HepG2 (cell line): ENCODE measurements around the gene RAB34. TPM values are rescaled to one million over a fixed set of nuclear protein-coding genes. Genes with fewer than 3 reads are reported as not detected.
A peak's percentile ranks its signal among the peaks of the same experiment; 100 is the strongest.

ENCODE experiments used
- ATAC-seq: fragments of 200-7000 bp; cut with Tn5 transposase; 3 replicates; pipeline ENCODE4 v1.9.1; 2020; ENCODE audit warnings: mild to moderate bottlenecking, moderate library complexity
- BruUV-seq: library from RNA; stranded (reverse); fragments of 400-500 nt; replicated peaks from 2 replicates; lab custom pipeline; 2021; lab: Mats Ljungman, UMichigan
- CTCF ChIA-PET: fragments of 300-600 bp; formaldehyde crosslinking; extraction: SDS; loops from one replicate; lab custom pipeline; 2021; ENCODE audit warnings: low total read pairs, inconsistent platforms, low intra/inter-chr PET ratio; lab: Yijun Ruan, JAX
- POLR2A ChIA-PET: fragments of 350-600 bp; sonication (Branson Sonifier 250); formaldehyde crosslinking; loops from one replicate; lab custom pipeline; 2020; ENCODE audit warnings: antibody characterized with exemption, inconsistent platforms; lab: Yijun Ruan, JAX
- DNase-seq: peaks from one replicate; pipeline ENCODE4 v3.0.0-alpha.2; 2015; ENCODE audit warnings: low spot score
- FAIRE-seq: peaks from 3 replicates; lab custom pipeline; 2011; peaks lifted over from hg19 to GRCh38; lab: Jason Lieb, UNC
- H2AFZ ChIP-seq: one replicate; pipeline ENCODE4 v1.6.1; 2011; ENCODE audit warnings: low read length, inconsistent platforms
- H3K27ac ChIP-seq: fragments of 300-600 bp; 3 replicates; pipeline ENCODE4 v1.8.0; 2011; ENCODE audit warnings: mixed run types, mild to moderate bottlenecking, mixed read lengths, low read length, inconsistent platforms; ENCODE audit not compliant: insufficient read depth; ENCODE audit errors: extremely low read length
- H3K27me3 ChIP-seq, 2 experiments: fragments of 200-600 bp in 1 of 2; 2 replicates in 1 of 2; 3 replicates in 1 of 2; pipeline versions ENCODE4 v1.6.0 to v1.8.0; 2011; ENCODE audit warnings: low read length in 2 of 2, mild to moderate bottlenecking in 2 of 2, moderate library complexity in 2 of 2, inconsistent platforms in 1 of 2; ENCODE audit not compliant: insufficient read depth in 2 of 2, control insufficient read depth in 1 of 2
- H3K36me3 ChIP-seq, 2 experiments: fragments of 200-600 bp in 1 of 2; replicated peaks in 1 of 2; 2 replicates in 1 of 2; 3 replicates in 1 of 2; pipeline versions ENCODE4 v1.5.1 to v1.8.0; 2011; ENCODE audit warnings: low read length in 2 of 2, inconsistent platforms in 1 of 2; ENCODE audit not compliant: insufficient read depth in 2 of 2, control insufficient read depth in 1 of 2
- H3K4me1 ChIP-seq: 2 replicates; pipeline ENCODE4 v1.5.1; 2012; ENCODE audit warnings: low read length, inconsistent platforms; ENCODE audit not compliant: insufficient read depth
- H3K4me2 ChIP-seq: 2 replicates; pipeline ENCODE4 v1.6.0; 2011; ENCODE audit warnings: low read depth, low read length, inconsistent platforms
- H3K4me3 ChIP-seq, 3 experiments: fragments of 200-600 bp in 1 of 3; sonication (generic), shearing (Covaris generic) in 1 of 3; replicated peaks in 1 of 3; 2 replicates each; pipeline ENCODE4 v1.5.1; 2011 to 2016; ENCODE audit warnings: low read length in 3 of 3, inconsistent platforms in 2 of 3, low read depth in 2 of 3, mild to moderate bottlenecking in 2 of 3, control low read depth in 1 of 3, mixed read lengths in 1 of 3; ENCODE audit not compliant: insufficient read depth in 1 of 3
- H3K79me2 ChIP-seq: one replicate; pipeline ENCODE4 v1.6.1; 2011; ENCODE audit warnings: low read length, inconsistent platforms; ENCODE audit not compliant: insufficient read depth
- H3K9ac ChIP-seq: 2 replicates; pipeline ENCODE4 v1.6.0; 2011; ENCODE audit warnings: mild to moderate bottlenecking, low read depth, low read length, inconsistent platforms; ENCODE audit not compliant: insufficient read depth
- H3K9me3 ChIP-seq: 2 replicates; pipeline ENCODE4 v1.5.1; 2012; ENCODE audit warnings: mild to moderate bottlenecking, low read length
- H4K20me1 ChIP-seq: 2 replicates; pipeline ENCODE4 v1.6.0; 2011; ENCODE audit warnings: inconsistent platforms, mild to moderate bottlenecking, low read length, moderate library complexity; ENCODE audit not compliant: insufficient read depth
- CHD2 ChIP-seq: IDR thresholded peaks from 2 replicates; pipeline ENCODE4 v1.6.1; 2011; ENCODE audit warnings: low read depth, low read length, improper control_type of control experiment
- HDAC1 ChIP-seq: sonication (generic); formaldehyde crosslinking; IDR thresholded peaks from 2 replicates; pipeline ENCODE4 v1.5.1; 2020; ENCODE audit warnings: mild to moderate bottlenecking, missing genetic modification reagents
- HOXA7 ChIP-seq: sonication (generic); formaldehyde crosslinking; IDR thresholded peaks from 2 replicates; pipeline ENCODE4 v1.8.1; 2022; ENCODE audit warnings: mild to moderate bottlenecking, missing genetic modification reagents, moderate library complexity
- JUN ChIP-seq: sonication (generic); formaldehyde crosslinking; IDR thresholded peaks from 2 replicates; pipeline ENCODE4 v1.4.0; 2020; ENCODE audit warnings: mild to moderate bottlenecking, missing genetic modification reagents
- JUNB ChIP-seq: sonication (generic); formaldehyde crosslinking; IDR thresholded peaks from 2 replicates; pipeline ENCODE4 v1.8.0; 2022; ENCODE audit warnings: missing genetic modification reagents, mild to moderate bottlenecking, borderline replicate concordance
- PCBP1 ChIP-seq: fragments of 200-400 bp; formaldehyde crosslinking; IDR thresholded peaks from 2 replicates; pipeline ENCODE4 v1.6.1; 2017; ENCODE audit warnings: mild to moderate bottlenecking, low read depth, low read length, borderline replicate concordance
- PHF8 ChIP-seq: sonication (generic); formaldehyde crosslinking; IDR thresholded peaks from 2 replicates; pipeline ENCODE4 v1.5.0; 2020; ENCODE audit warnings: missing genetic modification reagents
- RARG ChIP-seq: sonication (generic); formaldehyde crosslinking; IDR thresholded peaks from 2 replicates; pipeline ENCODE4 v1.4.0; 2020; ENCODE audit warnings: low read depth, mild to moderate bottlenecking, missing genetic modification reagents
- ZBTB20 ChIP-seq: sonication (generic); formaldehyde crosslinking; IDR thresholded peaks from 2 replicates; pipeline ENCODE4 v1.8.1; 2023; ENCODE audit warnings: missing genetic modification reagents, low read depth, mild to moderate bottlenecking, borderline replicate concordance
- ZFP82 ChIP-seq: sonication (generic); formaldehyde crosslinking; IDR thresholded peaks from 2 replicates; pipeline ENCODE4 v1.5.1; 2020; ENCODE audit warnings: mild to moderate bottlenecking, missing genetic modification reagents, borderline replicate concordance
- ZNF547 ChIP-seq: sonication (generic); formaldehyde crosslinking; IDR thresholded peaks from 2 replicates; pipeline ENCODE4 v1.5.1; 2020; ENCODE audit warnings: mild to moderate bottlenecking, missing genetic modification reagents
- ZNF670 ChIP-seq: sonication (generic); formaldehyde crosslinking; IDR thresholded peaks from 2 replicates; pipeline ENCODE4 v1.8.0; 2022; ENCODE audit warnings: mild to moderate bottlenecking, missing genetic modification reagents, borderline replicate concordance
- ZSCAN25 ChIP-seq: sonication (generic); formaldehyde crosslinking; IDR thresholded peaks from 2 replicates; pipeline ENCODE4 v1.8.0; 2022; ENCODE audit warnings: mild to moderate bottlenecking, missing genetic modification reagents
- WGBS: methylation state at CpG from one replicate; pipeline ENCODE4 v1.1.6; 2017; ENCODE audit warnings: low lambda C conversion rate; 5-methylcytosine and 5-hydroxymethylcytosine counted together
- in situ Hi-C: cut with HindIII; loops from 2 replicates; pipeline ENCODE4 v1.10.0; 2017; ENCODE audit warnings: low pct_unique_long_range_greater_than_20kb; ENCODE audit not compliant: extremely low pct_ligation_motif_present
- intact Hi-C: fragments of 100-400 bp; cut with micrococcal nuclease; formaldehyde crosslinking; loops from one replicate; pipeline ENCODE4 v1.10.0; 2022; ENCODE audit not compliant: unreplicated experiment
- polyA plus RNA-seq, 8 experiments: library from polyadenylated mRNA; depleted of rRNA in 3 of 8; stranded (reverse) in 7 of 8; unstranded in 1 of 8; fragments of >200 nt; fragmentation: Illumina TruSeq in 4 of 8; extraction: Trizol in 4 of 8; gene quantifications; 2 replicates each; pipeline versions ENCODE4 v1.2.1 to v1.2.3, GENCODE V29; 2011 to 2016; ENCODE audit warnings: low read depth in 4 of 8, missing spikeins in 1 of 8, mixed read lengths in 1 of 8; ENCODE audit not compliant: insufficient read depth in 1 of 8
- total RNA-seq, 5 experiments: library from RNA; depleted of rRNA; stranded (reverse); fragments of >200 nt; fragmentation: Illumina TruSeq; extraction: Trizol; gene quantifications; 2 replicates each; pipeline ENCODE4 v1.2.3, GENCODE V29; 2016; ENCODE audit warnings: low read depth in 1 of 5
- TF ChIP-seq, protein P1 (sequence below): sonication (generic); formaldehyde crosslinking; IDR thresholded peaks from 2 replicates; pipeline ENCODE4 v1.5.1; 2020; ENCODE audit warnings: mild to moderate bottlenecking, moderate library complexity, missing genetic modification reagents
- TF ChIP-seq, protein P2 (sequence below): sonication (generic); formaldehyde crosslinking; IDR thresholded peaks from 2 replicates; pipeline ENCODE4 v1.4.0; 2020; ENCODE audit warnings: mild to moderate bottlenecking, missing genetic modification reagents
- TF ChIP-seq, protein P3 (sequence below): sonication (generic); formaldehyde crosslinking; IDR thresholded peaks from 2 replicates; pipeline ENCODE4 v1.8.1; 2023; ENCODE audit warnings: missing genetic modification reagents, mild to moderate bottlenecking, borderline replicate concordance
- TF ChIP-seq, protein P4 (sequence below): sonication (generic); formaldehyde crosslinking; IDR thresholded peaks from 2 replicates; pipeline ENCODE4 v1.5.0; 2020; ENCODE audit warnings: mild to moderate bottlenecking, missing genetic modification reagents, borderline replicate concordance

Gene RAB34
- total and polyA plus RNA-seq, 2 of the 13 experiments (the other 11 are each of a cell fraction or from before 2014, with no cell fraction given), result 0.49 TPM; not detected in 1

- peaks cover 25% of the 10 kb centered on the region for H3K79me2 ChIP-seq
- CTCF ChIA-PET, result interaction anchor here (1.1 to 5.0 kb wide), 6 partner anchors 18 to 191 kb away, joined by 3 to 142 read pairs (median 5); partner anchors contain the start of genes DHRS13 and TRAF4
- no peaks in the 10 kb centered on the region; a peak in 1 of 5 replicates for H3K27me3 ChIP-seq
- peak within 1 kb of the TSS; percentile 73 to 90 (median 87) for H3K4me3 ChIP-seq
- H3K9ac ChIP-seq, result peak within 1 kb of the TSS; percentile 93
- peak; percentile 36 for ATAC-seq
- H2AFZ ChIP-seq, result no peak within 1 kb of the TSS
- BruUV-seq, result no TSS peak
- H4K20me1 ChIP-seq, result peaks cover 35% of the 10 kb centered on the region
- H3K4me1 ChIP-seq, result peaks cover 60% of the 10 kb centered on the region
- POLR2A ChIA-PET, result interaction anchor here (0.7 to 8.7 kb wide), 23 partner anchors 9 to 239 kb away, joined by 3 to 590 read pairs (median 6); partner anchors contain the start of genes BLTP2, DHRS13, ERAL1 and FAM222B
- intact Hi-C loops, result loop anchor here (2.0 kb wide), 2 partner anchors 27 to 41 kb away; no protein-coding TSS in a partner anchor
- peak within 1 kb of the TSS; percentile 90 for H3K4me2 ChIP-seq
- H3K27ac ChIP-seq, result peak within 1 kb of the TSS; percentile 88
- FAIRE-seq, result no peak
- in situ Hi-C loops, result loop anchor here (25.0 kb wide), 1 partner anchor 386 kb away; no protein-coding TSS in a partner anchor
- no CpG with 5 or more reads among the region's 49 CpGs for WGBS
- no peaks in the 10 kb centered on the region for H3K9me3 ChIP-seq
- DNase-seq, result peak; percentile 48
- peaks cover 7 to 32% of the 10 kb centered on the region in 2 experiments; a peak in 4 of 5 replicates for H3K36me3 ChIP-seq
- TF ChIP-seq JUNB (no peak), JUN (CRISPR knock-in tag) (no peak), CHD2 (peak; percentile 86), ZBTB20 (CRISPR knock-in tag) (peak; percentile 22; the same call in 1 of the 2 replicates), ZFP82 (CRISPR knock-in tag) (no peak; the same call in 1 of the 2 replicates), RARG (CRISPR knock-in tag) (no peak), HDAC1 (CRISPR knock-in tag) (peak; percentile 2; the same call in 1 of the 2 replicates), HOXA7 (CRISPR knock-in tag) (no peak), PCBP1 (no peak), ZNF547 (peak; percentile 6; the same call in 1 of the 2 replicates), PHF8 (CRISPR knock-in tag) (0 out of 2 replicates have a peak, but pooled peaks have one; percentile 33), ZNF670 (CRISPR knock-in tag) (peak; percentile 20; the same call in 1 of the 2 replicates), ZSCAN25 (CRISPR knock-in tag) (0 out of 2 replicates have a peak, but pooled peaks have one; percentile 0)
- TF ChIP-seq, protein P1, sequence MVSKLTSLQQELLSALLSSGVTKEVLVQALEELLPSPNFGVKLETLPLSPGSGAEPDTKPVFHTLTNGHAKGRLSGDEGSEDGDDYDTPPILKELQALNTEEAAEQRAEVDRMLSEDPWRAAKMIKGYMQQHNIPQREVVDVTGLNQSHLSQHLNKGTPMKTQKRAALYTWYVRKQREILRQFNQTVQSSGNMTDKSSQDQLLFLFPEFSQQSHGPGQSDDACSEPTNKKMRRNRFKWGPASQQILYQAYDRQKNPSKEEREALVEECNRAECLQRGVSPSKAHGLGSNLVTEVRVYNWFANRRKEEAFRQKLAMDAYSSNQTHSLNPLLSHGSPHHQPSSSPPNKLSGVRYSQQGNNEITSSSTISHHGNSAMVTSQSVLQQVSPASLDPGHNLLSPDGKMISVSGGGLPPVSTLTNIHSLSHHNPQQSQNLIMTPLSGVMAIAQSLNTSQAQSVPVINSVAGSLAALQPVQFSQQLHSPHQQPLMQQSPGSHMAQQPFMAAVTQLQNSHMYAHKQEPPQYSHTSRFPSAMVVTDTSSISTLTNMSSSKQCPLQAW (CRISPR knock-in tag), result no peak
- TF ChIP-seq, protein P2, sequence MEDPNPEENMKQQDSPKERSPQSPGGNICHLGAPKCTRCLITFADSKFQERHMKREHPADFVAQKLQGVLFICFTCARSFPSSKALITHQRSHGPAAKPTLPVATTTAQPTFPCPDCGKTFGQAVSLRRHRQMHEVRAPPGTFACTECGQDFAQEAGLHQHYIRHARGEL (CRISPR knock-in tag), result no peak
- TF ChIP-seq, protein P3, sequence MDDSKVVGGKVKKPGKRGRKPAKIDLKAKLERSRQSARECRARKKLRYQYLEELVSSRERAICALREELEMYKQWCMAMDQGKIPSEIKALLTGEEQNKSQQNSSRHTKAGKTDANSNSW, result peak; percentile 21; the same call in 1 of the 2 replicates
- TF ChIP-seq, protein P4, sequence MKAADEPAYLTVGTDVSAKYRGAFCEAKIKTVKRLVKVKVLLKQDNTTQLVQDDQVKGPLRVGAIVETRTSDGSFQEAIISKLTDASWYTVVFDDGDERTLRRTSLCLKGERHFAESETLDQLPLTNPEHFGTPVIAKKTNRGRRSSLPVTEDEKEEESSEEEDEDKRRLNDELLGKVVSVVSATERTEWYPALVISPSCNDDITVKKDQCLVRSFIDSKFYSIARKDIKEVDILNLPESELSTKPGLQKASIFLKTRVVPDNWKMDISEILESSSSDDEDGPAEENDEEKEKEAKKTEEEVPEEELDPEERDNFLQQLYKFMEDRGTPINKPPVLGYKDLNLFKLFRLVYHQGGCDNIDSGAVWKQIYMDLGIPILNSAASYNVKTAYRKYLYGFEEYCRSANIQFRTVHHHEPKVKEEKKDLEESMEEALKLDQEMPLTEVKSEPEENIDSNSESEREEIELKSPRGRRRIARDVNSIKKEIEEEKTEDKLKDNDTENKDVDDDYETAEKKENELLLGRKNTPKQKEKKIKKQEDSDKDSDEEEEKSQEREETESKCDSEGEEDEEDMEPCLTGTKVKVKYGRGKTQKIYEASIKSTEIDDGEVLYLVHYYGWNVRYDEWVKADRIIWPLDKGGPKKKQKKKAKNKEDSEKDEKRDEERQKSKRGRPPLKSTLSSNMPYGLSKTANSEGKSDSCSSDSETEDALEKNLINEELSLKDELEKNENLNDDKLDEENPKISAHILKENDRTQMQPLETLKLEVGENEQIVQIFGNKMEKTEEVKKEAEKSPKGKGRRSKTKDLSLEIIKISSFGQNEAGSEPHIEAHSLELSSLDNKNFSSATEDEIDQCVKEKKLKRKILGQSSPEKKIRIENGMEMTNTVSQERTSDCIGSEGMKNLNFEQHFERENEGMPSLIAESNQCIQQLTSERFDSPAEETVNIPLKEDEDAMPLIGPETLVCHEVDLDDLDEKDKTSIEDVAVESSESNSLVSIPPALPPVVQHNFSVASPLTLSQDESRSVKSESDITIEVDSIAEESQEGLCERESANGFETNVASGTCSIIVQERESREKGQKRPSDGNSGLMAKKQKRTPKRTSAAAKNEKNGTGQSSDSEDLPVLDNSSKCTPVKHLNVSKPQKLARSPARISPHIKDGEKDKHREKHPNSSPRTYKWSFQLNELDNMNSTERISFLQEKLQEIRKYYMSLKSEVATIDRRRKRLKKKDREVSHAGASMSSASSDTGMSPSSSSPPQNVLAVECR, result 0 out of 2 replicates have a peak, but pooled peaks have one; percentile 7
Observed at GRCh38 chr17:28726226-28726626, 8.6 kb upstream of the RAB34 start, which contains the start of gene TLCD1. Gene TLCD1 (minus strand): TSS chr17:28726233. CDS start chr17:28726097, 136 bp downstream.
